ENCODE measurements around the gene ATP10A. TPM values are rescaled to one million over a fixed set of nuclear protein-coding genes. Genes with fewer than 3 reads are reported as not detected.

ATP10A gene
- total RNA-seq, 4 donors from 2014 or later, result 1.6 to 8.2 (median 3.7) TPM

DNA sequence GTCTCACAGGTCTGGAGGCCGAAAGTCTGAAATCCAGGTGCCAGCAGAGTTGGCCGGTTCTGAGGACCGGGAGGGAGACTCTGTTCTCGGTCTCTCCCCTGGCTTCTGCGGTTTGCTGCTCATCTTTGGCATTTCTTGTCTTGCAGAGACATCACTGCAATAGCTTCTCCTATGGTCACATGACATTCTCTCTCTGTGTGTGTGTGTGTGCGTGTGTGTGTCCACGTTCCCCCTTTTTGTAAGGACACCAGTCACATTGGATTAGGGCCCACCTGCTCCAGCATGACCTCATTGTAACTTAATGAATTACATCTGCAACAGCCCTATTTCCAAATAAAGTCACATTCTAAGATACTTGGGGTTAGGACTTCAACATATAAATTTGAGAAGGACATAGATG lies 12.4 kb upstream of the ATP10A start:
- intact Hi-C loops (cut with DNase I; ENCODE audit: low total_unique reads), result no loop called here
- TF ChIP-seq CTCF (IDR thresholded peaks at IDR 0.05) (no peak), POLR2A (IDR thresholded peaks at IDR 0.05) (no peak)
- WGBS, 2 donors, result 63 to 72% methylated on average over 7 of the region's 7 CpGs
- H3K4me3 ChIP-seq (ENCODE audit: low read depth, poor library complexity, severe bottlenecking), result no peak overlapping the region
- peak in 1 of 2 donors; percentile 84 for DNase-seq (ENCODE audit: low spot score in 2 of 2)

DNA sequence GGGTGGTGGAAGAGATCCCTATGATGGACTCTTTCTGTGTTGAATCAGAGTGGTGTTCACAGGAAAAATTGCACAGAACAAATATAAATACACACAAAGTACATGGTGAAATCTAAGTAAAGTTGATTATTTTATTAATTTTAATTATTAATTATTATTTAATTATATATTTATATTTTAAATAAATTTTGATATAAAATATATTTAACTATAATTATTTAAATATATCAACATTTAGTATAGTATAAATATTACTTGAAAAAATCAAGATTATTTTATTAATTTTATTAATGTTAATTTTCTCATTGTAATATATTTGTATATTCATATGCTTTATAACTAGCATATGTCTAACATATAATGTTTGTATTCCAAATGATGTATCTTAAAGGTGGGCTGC lies 11.3 kb upstream of the ATP10A start:
- TF ChIP-seq POLR2A (IDR thresholded peaks at IDR 0.05) (no peak), CTCF (IDR thresholded peaks at IDR 0.05) (no peak)
- intact Hi-C loops (cut with DNase I; ENCODE audit: low total_unique reads), result no loop called here
- DNase-seq (ENCODE audit: low spot score in 2 of 2), result no peak
- no peak overlapping the region for H3K4me3 ChIP-seq (ENCODE audit: low read depth, poor library complexity, severe bottlenecking)

DNA sequence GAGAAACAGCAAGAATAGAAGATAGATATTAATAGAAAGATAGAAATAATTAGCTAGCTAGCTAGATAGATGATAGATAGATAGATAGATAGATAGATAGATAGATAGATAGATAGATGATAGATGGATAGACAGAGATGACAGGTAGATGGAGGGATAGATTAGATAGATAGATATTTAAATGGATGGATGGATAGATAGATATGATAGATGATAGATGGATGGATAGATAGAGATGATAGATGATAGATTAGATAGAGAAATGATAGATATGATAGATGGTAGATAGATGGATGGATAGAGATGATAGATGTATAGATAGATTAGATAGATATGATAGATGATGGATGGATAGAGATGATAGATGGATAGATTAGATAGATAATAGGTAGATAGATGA lies 8.3 kb upstream of the ATP10A start:
- TF ChIP-seq CTCF (IDR thresholded peaks at IDR 0.05) (no peak), POLR2A (IDR thresholded peaks at IDR 0.05) (no peak)

DNA sequence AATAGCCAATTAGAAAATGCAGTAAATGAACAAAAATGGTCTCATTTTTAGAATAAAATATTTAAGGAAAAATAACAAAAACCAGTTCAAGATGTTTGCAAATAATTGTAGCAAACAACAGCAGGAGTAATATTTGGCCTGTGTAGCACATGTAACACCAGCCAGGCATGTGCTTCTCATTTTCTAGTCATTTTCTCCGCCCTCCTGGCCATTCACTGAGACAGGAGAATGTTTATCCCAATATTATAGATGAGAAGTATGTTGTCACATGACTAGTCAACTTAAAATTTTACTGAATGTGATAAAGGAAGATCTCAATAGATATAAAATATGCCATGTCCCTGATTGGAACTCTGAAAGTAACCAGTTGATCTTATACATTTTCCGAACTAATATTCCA lies 7.8 kb upstream of the ATP10A start:
- no peak for DNase-seq (ENCODE audit: low spot score in 2 of 2)
- intact Hi-C loops (cut with DNase I; ENCODE audit: low total_unique reads), result no loop called here
- no peak overlapping the region for H3K4me3 ChIP-seq (ENCODE audit: low read depth, poor library complexity, severe bottlenecking)
- no peak for TF ChIP-seq POLR2A (IDR thresholded peaks at IDR 0.05)
- TF ChIP-seq CTCF (IDR thresholded peaks at IDR 0.05), result no peak
- 70 to 75% methylated on average over 2 of the region's 2 CpGs for WGBS, 2 donors

More for the DNA sequence above, 8.3 kb upstream of the ATP10A start:
- DNase-seq (ENCODE audit: low spot score in 2 of 2), result no peak
- no peak overlapping the region for H3K4me3 ChIP-seq (ENCODE audit: low read depth, poor library complexity, severe bottlenecking)
- intact Hi-C loops (cut with DNase I; ENCODE audit: low total_unique reads), result no loop called here

- WGBS, 2 donors, result 56 to 61% methylated on average over 8 of the region's 8 CpGs
- intact Hi-C loops (cut with DNase I; ENCODE audit: low total_unique reads), result no loop called here
These were observed 6.6 kb upstream of the ATP10A start for GRCh38 chr15:25869701-25870100.

More at GRCh38 chr15:25869701-25870100, 6.6 kb upstream of the ATP10A start:
- no peak overlapping the region for H3K4me3 ChIP-seq (ENCODE audit: low read depth, poor library complexity, severe bottlenecking)
- TF ChIP-seq CTCF (IDR thresholded peaks at IDR 0.05), result no peak
- TF ChIP-seq POLR2A (IDR thresholded peaks at IDR 0.05), result no peak
- peak in 1 of 2 donors; percentile 64 for DNase-seq (ENCODE audit: low spot score in 2 of 2)
